Activated CD8-positive, alpha-beta T cell treated with anti-CD3 and anti-CD28 coated beads for 36 hours (primary cell): Measurements from ENCODE around the gene SOCS1. TPM values are rescaled to one million over a fixed set of nuclear protein-coding genes. Genes with fewer than 3 reads are reported as not detected.

Experiments
- ATAC-seq: fragments of 200-7000 bp; cut with Tn5 transposase; one replicate; pipeline ENCODE4 v1.10.0; 2021; ENCODE audit warnings: mild to moderate bottlenecking, moderate library complexity
- CTCF ChIA-PET: fragments of 350-600 bp; sonication (Branson Sonifier 250); formaldehyde crosslinking; loops from one replicate; lab custom pipeline; 2021; ENCODE audit warnings: antibody characterized with exemption; lab: Charles Lee
- POLR2A ChIA-PET: fragments of 350-600 bp; sonication (Branson Sonifier 250); formaldehyde crosslinking; loops from one replicate; lab custom pipeline; 2021; ENCODE audit warnings: antibody characterized with exemption; lab: Charles Lee
- DNase-seq: peaks from one replicate; pipeline ENCODE4 v3.0.0-alpha.2; 2020
- H3K27ac Mint-ChIP-seq: one replicate; pipeline ENCODE4 v1.8.0; 2021; ENCODE audit warnings: mild to moderate bottlenecking, mixed read lengths
- H3K27me3 Mint-ChIP-seq: one replicate; pipeline ENCODE4 v1.8.0; 2021; ENCODE audit warnings: mixed read lengths
- H3K36me3 Mint-ChIP-seq: one replicate; pipeline ENCODE4 v1.8.0; 2021; ENCODE audit warnings: low read depth, mixed read lengths
- H3K4me1 Mint-ChIP-seq: one replicate; pipeline ENCODE4 v1.8.0; 2021; ENCODE audit warnings: low read depth, mixed read lengths
- H3K4me3 Mint-ChIP-seq: one replicate; pipeline ENCODE4 v1.8.0; 2021; ENCODE audit warnings: mild to moderate bottlenecking, moderate library complexity, mixed read lengths
- H3K9me3 Mint-ChIP-seq: one replicate; pipeline ENCODE4 v1.8.0; 2021; ENCODE audit warnings: mixed read lengths
- CTCF ChIP-seq: fragments of 200-600 bp; IDR thresholded peaks from one replicate; pipeline ENCODE4 v1.8.0; 2022; ENCODE audit warnings: antibody characterized with exemption, mild to moderate bottlenecking
- intact Hi-C: fragments of 100-400 bp; cut with micrococcal nuclease; formaldehyde crosslinking; loops from one replicate; pipeline ENCODE4 v1.10.0; 2022
- total RNA-seq, 2 experiments: library from RNA; stranded (reverse); gene quantifications; one replicate each; pipeline ENCODE4 v1.2.3, GENCODE V29; 2021

Gene SOCS1
- total RNA-seq, 2 experiments from 2014 or later = 75.7 to 75.8 TPM

GRCh38 chr16:11250091-11250785 lies 5.8 kb downstream of the SOCS1 start:
- TF ChIP-seq CTCF = no peak
- intact Hi-C loops = loop anchor here (5.0 kb wide), 2 partner anchors 68 to 158 kb away; no protein-coding TSS in a partner anchor
- peaks cover 4% of the 10 kb centered on the region for H3K9me3 Mint-ChIP-seq
- H3K36me3 Mint-ChIP-seq = peaks cover 58% of the 10 kb centered on the region
- CTCF ChIA-PET = no interaction called here
- POLR2A ChIA-PET = interaction anchor here (1.0 to 6.7 kb wide), 8 partner anchors 9 to 155 kb away, joined by 3 to 40 read pairs (median 5); no protein-coding TSS in a partner anchor
- H3K4me3 Mint-ChIP-seq = peak overlapping the region; percentile 9
- peaks cover 47% of the 10 kb centered on the region for H3K4me1 Mint-ChIP-seq
- ATAC-seq (no peak), DNase-seq (peak; percentile 42)
- no peaks in the 10 kb centered on the region for H3K27me3 Mint-ChIP-seq
- H3K27ac Mint-ChIP-seq = peak overlapping the region; percentile 71

GRCh38 chr16:11249233-11250061 lies 6.6 kb downstream of the SOCS1 start:
- Mint-ChIP-seq H3K9me3 (peaks cover 4% of the 10 kb centered on the region), H3K27me3 (no peaks in the 10 kb centered on the region), H3K4me1 (peaks cover 50% of the 10 kb centered on the region), H3K36me3 (peaks cover 52% of the 10 kb centered on the region), H3K27ac (no peak overlapping the region), H3K4me3 (no peak overlapping the region)
- intact Hi-C loops = loop anchor here (5.0 kb wide), 2 partner anchors 67 to 157 kb away; no protein-coding TSS in a partner anchor
- ATAC-seq (no peak), DNase-seq (no peak)
- CTCF ChIA-PET = no interaction called here
- TF ChIP-seq CTCF = no peak
- POLR2A ChIA-PET = interaction anchor here (1.0 to 2.6 kb wide), 6 partner anchors 9 to 155 kb away, joined by 3 to 13 read pairs (median 5); no protein-coding TSS in a partner anchor

- DNase-seq (no peak), ATAC-seq (no peak)
- Mint-ChIP-seq H3K4me1 (peaks cover 50% of the 10 kb centered on the region), H3K9me3 (peaks cover 4% of the 10 kb centered on the region), H3K27me3 (no peaks in the 10 kb centered on the region), H3K4me3 (no peak overlapping the region), H3K36me3 (peaks cover 40% of the 10 kb centered on the region), H3K27ac (no peak overlapping the region)
- intact Hi-C loops = no loop called here
- POLR2A ChIA-PET = interaction anchor here (0.5 to 2.6 kb wide), 10 partner anchors 9 to 284 kb away, joined by 3 to 13 read pairs (median 4); partner anchors contain the start of gene SOCS1
- CTCF ChIA-PET = interaction anchor here (2.1 kb wide), 1 partner anchor 284 kb away, joined by 9 read pairs; no protein-coding TSS in a partner anchor
- no peak for TF ChIP-seq CTCF
Observed at GRCh38 chr16:11248133-11248532, 7.9 kb downstream of the SOCS1 start.

GRCh38 chr16:11245988-11246387 lies 10.0 kb downstream of the SOCS1 start:
- Mint-ChIP-seq H3K4me3 (no peak overlapping the region), H3K27ac (no peak overlapping the region), H3K4me1 (peaks cover 37% of the 10 kb centered on the region), H3K9me3 (peaks cover 4% of the 10 kb centered on the region), H3K27me3 (no peaks in the 10 kb centered on the region), H3K36me3 (peaks cover 20% of the 10 kb centered on the region)
- POLR2A ChIA-PET = interaction anchor here (0.7 to 2.1 kb wide), 6 partner anchors 9 to 210 kb away, joined by 3 to 17 read pairs (median 4); partner anchors contain the start of gene SOCS1
- DNase-seq (peak; percentile 62), ATAC-seq (peak; percentile 45)
- intact Hi-C loops = no loop called here
- TF ChIP-seq CTCF = no peak
- CTCF ChIA-PET = interaction anchor here (0.8 to 2.1 kb wide), 7 partner anchors 8 to 282 kb away, joined by 3 to 9 read pairs (median 3); no protein-coding TSS in a partner anchor
